Ovary (tissue), 9 donors: ENCODE results near the gene CCDC88A. TPM values are rescaled to one million over a fixed set of nuclear protein-coding genes. Genes with fewer than 3 reads are reported as not detected.

ENCODE experiments used
- DNase-seq, 5 donors: peaks; one replicate each; pipeline ENCODE4 v3.0.0-alpha.2; 2019 to 2020
- H3K27ac ChIP-seq, 2 donors: fragments of 200-600 bp; one replicate each; pipeline versions ENCODE4 v1.5.1 to v1.8.0; 2019 to 2022
- H3K27me3 ChIP-seq: fragments of 200-600 bp; one replicate; pipeline ENCODE4 v1.8.0; 2022
- H3K36me3 ChIP-seq: fragments of 200-600 bp; sonication (generic); one replicate; pipeline ENCODE4 v1.5.1; 2019
- H3K4me1 ChIP-seq: one replicate; pipeline ENCODE4 v1.8.1; 2013; ENCODE audit warnings: mild to moderate bottlenecking, moderate library complexity; ENCODE audit not compliant: insufficient read depth
- H3K4me3 ChIP-seq: fragments of 200-600 bp; sonication (generic); one replicate; pipeline ENCODE4 v1.5.1; 2017
- H3K9me3 ChIP-seq, 2 donors: fragments of 200-600 bp in 1 of 2; sonication (generic) in 1 of 2; one replicate each; pipeline versions ENCODE4 v1.5.1 to v1.8.1; 2013 to 2019; ENCODE audit warnings: mild to moderate bottlenecking in 1 of 2, moderate library complexity in 1 of 2
- CTCF ChIP-seq, 3 donors: fragments of 450-650 bp in 2 of 3; fragments of 200-600 bp in 1 of 3; IDR thresholded peaks; one replicate each; pipeline versions ENCODE4 v1.5.1 to v1.8.0; 2016 to 2022; ENCODE audit warnings: antibody characterized with exemption in 3 of 3, mild to moderate bottlenecking in 1 of 3
- EP300 ChIP-seq: sonication (generic); formaldehyde crosslinking; IDR thresholded peaks from one replicate; pipeline ENCODE4 v1.6.1; 2017; ENCODE audit warnings: antibody characterized with exemption
- POLR2A ChIP-seq: fragments of 450-650 bp; IDR thresholded peaks from one replicate; pipeline ENCODE4 v1.6.1; 2017; ENCODE audit warnings: antibody characterized with exemption, mild to moderate bottlenecking, moderate library complexity
- WGBS, 3 donors: extraction: QIAGEN DNeasy Blood & Tissue Kit in 1 of 3; methylation state at CpG; one replicate each; pipeline versions ENCODE4 v1.1.5 to v1.1.7; 2013 to 2017; 5-methylcytosine and 5-hydroxymethylcytosine counted together
- intact Hi-C, 4 donors: fragments of 100-400 bp; cut with DNase I; formaldehyde crosslinking; loops; one replicate each; pipeline versions ENCODE4 v1.11.0 to v1.15.1; 2022 to 2023
- polyA plus RNA-seq, 2 donors: library from polyadenylated mRNA; stranded (reverse); fragments of 200-250 nt in 1 of 2; fragments of 350-450 nt in 1 of 2; fragmentation: Illumina TruSeq in 1 of 2; extraction: RNeasy Lipid Tissue Mini Kit (QIAGEN cat#74804) in 1 of 2; gene quantifications; one replicate each; pipeline ENCODE4 v1.2.3, GENCODE V29; 2013 to 2014
- total RNA-seq, 7 donors: library from RNA; depleted of rRNA in 2 of 7; stranded (reverse); fragments of >200 nt in 2 of 7; fragmentation: NEBNext Ultra II Directional in 3 of 7; extraction: Animal tissue kit (Norgen Biotek cat#: 25700) in 3 of 7; gene quantifications; one replicate each; pipeline versions ENCODE4 v1.1.0 to v1.2.4, GENCODE V29; 2016 to 2023
- donor health status: DM: no; HTN: no; CAD: no; lungs with moderate emphysema.
- donor health status: DM: no; HTN: no; CAD: no.
- donor health status: Bipolar disorder and iron deficiency.
- donor health status: DM: yes; HTN: yes; CAD: no.
- donor health status: DM: no; HTN: no; CAD: no.
- donor health status: DM: yes; HTN: yes; CAD: no.

The CCDC88A gene
- total and polyA plus RNA-seq, 9 donors: 9.6 to 64.4 (median 30.6) TPM

- Histone ChIP-seq H3K9me3 (no peaks in the 10 kb centered on the region), H3K27me3 (no peaks in the 10 kb centered on the region), H3K36me3 (no peaks in the 10 kb centered on the region), H3K27ac (no peak overlapping the region), H3K4me1 (no peaks in the 10 kb centered on the region), H3K4me3 (no peak overlapping the region)
- TF ChIP-seq POLR2A (no peak), EP300 (no peak), CTCF (IDR thresholded peaks at IDR 0.05) (no peak)
- DNase-seq: no peak
- intact Hi-C loops: no loop called here
Measured at GRCh38 chr2:55371376-55371775, 48.3 kb downstream of the CCDC88A start.

DNA sequence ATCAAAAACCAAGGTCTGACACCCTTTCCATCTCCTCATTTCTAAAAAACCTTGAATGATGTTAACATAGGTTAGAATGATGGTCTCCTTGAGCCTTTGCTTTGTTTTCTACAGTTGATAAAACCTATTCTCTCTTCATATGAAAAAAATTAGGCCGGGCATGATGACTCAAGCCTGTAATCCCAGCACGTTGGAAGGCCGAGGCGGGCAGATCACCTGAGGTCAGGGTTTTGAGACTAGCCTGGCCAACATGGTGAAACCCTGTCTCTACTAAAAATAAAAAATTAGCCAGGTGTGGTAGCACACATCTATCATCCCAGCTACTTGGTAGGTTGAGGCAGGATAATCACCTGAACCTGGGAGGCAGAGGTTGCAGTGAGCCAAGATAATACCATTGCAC lies 49.4 kb downstream of the CCDC88A start:
- Histone ChIP-seq H3K27me3 (no peaks in the 10 kb centered on the region), H3K9me3 (no peaks in the 10 kb centered on the region), H3K27ac (no peak overlapping the region), H3K36me3 (no peaks in the 10 kb centered on the region), H3K4me1 (no peaks in the 10 kb centered on the region), H3K4me3 (no peak overlapping the region)
- intact Hi-C loops: no loop called here
- no peak for DNase-seq
- WGBS, 3 donors: 95 to 98% (median 96%) methylated on average over 4 of the region's 4 CpGs
- no peak for TF ChIP-seq CTCF (IDR thresholded peaks at IDR 0.05)
- TF ChIP-seq POLR2A: no peak
- no peak for TF ChIP-seq EP300

DNA sequence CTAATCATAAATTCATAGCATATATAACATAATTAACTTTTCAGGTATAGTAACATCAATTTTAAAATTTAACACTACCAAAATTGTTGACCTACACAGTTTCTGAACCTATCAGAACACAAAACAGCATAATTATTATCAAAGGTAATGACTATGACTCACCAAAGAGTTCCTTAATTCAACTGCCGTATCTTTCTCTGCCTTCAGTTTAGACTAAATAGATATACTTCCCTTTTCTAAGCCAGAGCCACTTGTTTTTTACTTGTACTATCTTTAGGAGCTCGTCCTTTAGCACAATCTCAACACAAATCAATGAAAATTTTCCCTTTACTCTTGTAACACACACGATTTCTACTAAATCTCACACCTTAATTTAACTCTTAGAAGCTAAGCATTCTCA lies 54.4 kb downstream of the CCDC88A start:
- intact Hi-C loops: no loop called here
- no peak overlapping the region for H3K4me3 ChIP-seq
- peak overlapping the region in 1 of 2 donors; percentile 38 for H3K27ac ChIP-seq
- WGBS, 3 donors: 46 to 49% (median 48%) methylated on average over 3 of the region's 3 CpGs
- DNase-seq: no peak
- no peaks in the 10 kb centered on the region for H3K4me1 ChIP-seq
- H3K36me3 ChIP-seq: no peaks in the 10 kb centered on the region
- no peaks in the 10 kb centered on the region for H3K27me3 ChIP-seq
- TF ChIP-seq CTCF (IDR thresholded peaks at IDR 0.05) (no peak), POLR2A (no peak), EP300 (no peak)
- H3K9me3 ChIP-seq: no peaks in the 10 kb centered on the region

GRCh38 chr2:55364189-55365055 lies 55.2 kb downstream of the CCDC88A start:
- no peaks in the 10 kb centered on the region for H3K27me3 ChIP-seq
- intact Hi-C loops: no loop called here
- peak overlapping the region in 1 of 2 donors; percentile 38 for H3K27ac ChIP-seq
- TF ChIP-seq CTCF (IDR thresholded peaks at IDR 0.05) (no peak), POLR2A (no peak), EP300 (no peak)
- no peaks in the 10 kb centered on the region for H3K9me3 ChIP-seq
- no peak overlapping the region for H3K4me3 ChIP-seq
- WGBS, 3 donors: 51 to 61% (median 55%) methylated on average over 3 of the region's 3 CpGs
- H3K36me3 ChIP-seq: no peaks in the 10 kb centered on the region
- peak in 4 of 5 donors; percentile 30 to 69 (median 52) for DNase-seq
- H3K4me1 ChIP-seq: no peaks in the 10 kb centered on the region
